HG03097 (cell line): ENCODE data around the gene TRAF7.

ENCODE experiments used
- ATAC-seq: cut with Tn5 transposase; IDR thresholded peaks from one replicate; pipeline ENCODE4 v1.9.1; 2021; ENCODE audit not compliant: unreplicated experiment, low FRiP score

Gene TRAF7

DNA sequence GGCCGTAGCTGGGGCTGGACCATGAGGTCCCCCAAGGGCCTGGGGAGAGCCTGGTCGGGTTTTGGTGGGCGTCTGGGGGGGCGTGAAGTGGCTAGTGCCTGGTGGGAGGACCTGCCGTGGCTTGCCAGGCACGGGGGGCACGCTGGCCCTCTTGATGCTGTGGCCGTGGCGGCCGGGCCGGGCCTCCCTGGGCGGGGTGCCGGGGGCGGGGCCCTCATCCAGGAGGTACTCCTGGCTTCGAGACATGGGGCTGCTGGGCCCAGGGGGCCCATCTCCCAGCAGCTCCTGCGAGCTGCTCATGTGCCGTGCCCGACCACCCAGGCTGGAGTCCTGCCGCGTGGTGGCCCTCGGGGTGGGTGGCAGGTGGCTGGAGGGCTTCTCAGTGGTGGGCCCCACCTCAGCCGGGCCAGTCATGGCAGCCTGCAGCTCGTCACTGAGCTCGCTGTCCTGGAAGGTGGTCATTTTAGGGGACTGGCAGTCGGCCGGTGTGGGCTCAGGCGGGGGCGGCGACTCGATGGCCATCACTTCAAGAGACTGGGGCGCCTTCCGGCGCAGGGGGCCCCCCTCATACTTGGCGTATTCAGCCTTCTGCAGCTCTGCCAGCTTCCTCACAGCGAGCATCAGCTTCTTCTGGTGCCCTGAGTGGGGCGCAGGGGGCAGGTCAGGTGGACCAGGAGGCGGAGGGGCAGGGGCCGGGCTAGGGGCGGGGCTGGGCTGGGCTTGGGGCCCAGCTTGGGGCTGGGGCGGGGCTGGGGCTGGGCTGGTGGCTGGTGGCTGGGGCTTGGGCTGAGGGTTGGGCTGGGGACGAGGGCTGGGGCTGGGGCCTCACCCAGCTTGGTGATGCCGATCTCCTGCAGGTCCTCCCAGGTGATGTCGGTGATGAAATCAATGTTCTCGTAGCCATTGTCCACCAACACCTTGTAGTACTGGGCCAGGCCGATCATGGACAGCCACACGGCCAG, 25.7 kb downstream of the TRAF7 start:
- ATAC-seq = no peak

DNA sequence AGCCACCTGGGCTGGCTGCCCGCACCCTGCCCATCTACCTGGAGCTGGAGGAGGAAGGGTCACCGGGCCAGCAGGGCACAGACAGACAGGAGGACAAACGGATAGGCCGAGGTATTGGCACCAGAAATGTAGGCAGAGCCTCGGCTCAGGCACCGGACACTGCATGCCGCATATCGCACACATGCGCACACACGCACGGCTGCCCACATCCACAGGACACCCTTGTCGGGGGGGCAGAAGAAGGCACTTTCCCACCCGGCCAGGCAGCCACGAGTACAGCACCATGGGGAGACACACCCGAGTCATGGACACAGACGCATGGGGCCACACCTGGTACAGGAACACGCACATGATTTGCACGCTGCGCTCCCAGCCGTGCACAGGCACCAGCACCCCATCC, 26.4 kb downstream of the TRAF7 start:
- ATAC-seq = no peak

DNA sequence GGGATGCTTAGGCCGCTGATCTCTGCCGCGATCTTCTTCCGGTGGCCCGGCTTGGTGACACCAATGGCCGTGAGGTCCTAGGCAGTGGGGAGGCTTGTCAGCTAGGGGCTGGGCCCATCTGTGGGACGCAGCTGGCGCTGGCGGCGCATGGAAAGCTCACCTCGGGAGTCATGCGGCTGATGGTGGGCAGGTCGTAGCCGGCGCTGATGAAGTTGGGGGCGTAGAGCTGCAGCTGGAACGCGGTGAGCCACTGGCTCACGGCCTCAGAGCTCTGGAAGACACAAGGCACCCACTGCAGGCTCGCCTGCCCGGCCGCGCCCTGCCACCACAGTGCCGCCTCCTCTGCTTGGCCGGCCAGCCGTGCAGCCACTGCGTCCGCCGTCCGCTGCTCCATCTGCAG, 28.1 kb downstream of the TRAF7 start:
- ATAC-seq = no peak

DNA sequence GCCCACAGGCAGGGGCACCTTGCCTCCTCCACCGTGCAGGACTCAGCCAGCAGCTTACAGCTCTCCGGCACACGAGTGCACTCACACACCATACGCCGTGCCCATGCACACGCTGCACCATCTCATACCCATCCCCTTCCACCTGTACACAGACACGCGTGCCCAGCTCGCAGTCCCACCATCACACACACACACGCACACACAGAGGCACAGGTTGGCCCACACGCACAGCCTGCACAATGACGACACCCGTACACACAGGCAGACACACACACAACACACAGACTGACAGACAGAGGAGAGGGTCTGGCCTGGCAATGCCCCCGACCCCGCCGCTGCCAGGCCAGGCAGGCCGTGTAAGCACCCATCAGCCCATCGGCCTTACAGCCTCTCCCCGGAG, 28.8 kb downstream of the TRAF7 start:
- ATAC-seq = no peak

DNA sequence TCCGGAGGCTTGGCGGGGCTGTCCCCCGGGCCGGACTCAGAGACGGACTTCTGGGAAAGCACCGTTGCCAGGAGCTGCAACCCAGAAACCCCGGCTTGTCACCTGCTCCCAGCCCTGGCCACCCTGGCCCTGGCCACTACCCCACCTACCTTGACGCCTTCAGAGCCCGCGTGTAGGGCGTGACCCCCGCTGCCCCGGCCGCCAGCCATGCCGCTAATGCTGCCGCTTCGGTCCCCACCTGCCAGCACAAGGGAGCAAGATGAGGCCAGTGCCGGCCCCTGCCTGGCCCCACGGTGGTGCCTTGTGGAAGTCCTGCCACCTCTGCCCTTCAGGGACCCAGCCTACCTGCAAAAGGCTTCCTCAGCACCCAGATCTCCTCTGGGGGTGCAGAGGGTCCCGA, 29.4 kb downstream of the TRAF7 start:
- ATAC-seq = no peak

DNA sequence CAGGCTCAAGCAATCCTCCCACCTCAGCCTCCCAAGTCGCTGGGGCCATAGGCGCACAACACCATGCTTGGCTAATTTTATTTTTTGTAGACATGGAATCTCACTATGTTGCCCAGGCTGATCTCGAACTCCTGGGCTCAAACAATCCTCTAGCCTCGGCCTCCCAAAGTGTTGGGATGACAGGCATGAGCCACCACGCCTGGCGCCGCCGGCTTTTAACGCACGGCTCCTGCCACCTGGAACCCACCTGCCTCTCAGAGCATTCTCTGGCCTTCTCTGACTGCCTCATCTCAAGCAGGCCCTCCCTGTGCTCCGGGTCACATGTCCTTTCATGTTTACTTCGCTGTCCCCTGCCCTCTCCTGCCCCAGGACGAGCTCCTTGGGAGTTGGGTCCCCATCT, 30.5 kb downstream of the TRAF7 start:
- ATAC-seq = no peak

DNA sequence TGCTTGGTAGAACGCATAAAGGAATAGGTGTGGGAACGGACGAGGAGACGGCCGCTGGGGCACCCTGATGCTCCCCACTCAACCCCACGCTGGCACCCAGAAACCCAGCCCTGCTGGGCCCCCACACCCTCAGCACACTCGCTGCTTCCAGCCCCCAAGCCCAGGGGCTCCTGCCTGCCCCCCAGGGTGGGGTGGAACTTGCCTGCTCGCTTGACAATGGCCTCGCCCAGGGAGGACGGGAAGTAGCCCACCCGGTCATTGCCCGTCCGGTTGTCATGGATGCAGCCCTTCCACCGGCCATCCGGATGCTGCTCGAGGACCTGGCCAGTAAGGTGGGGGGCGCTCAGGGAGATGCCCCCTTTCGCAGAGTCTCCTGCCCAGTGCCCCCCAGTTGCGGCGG, 30.9 kb downstream of the TRAF7 start:
- ATAC-seq = no peak

DNA sequence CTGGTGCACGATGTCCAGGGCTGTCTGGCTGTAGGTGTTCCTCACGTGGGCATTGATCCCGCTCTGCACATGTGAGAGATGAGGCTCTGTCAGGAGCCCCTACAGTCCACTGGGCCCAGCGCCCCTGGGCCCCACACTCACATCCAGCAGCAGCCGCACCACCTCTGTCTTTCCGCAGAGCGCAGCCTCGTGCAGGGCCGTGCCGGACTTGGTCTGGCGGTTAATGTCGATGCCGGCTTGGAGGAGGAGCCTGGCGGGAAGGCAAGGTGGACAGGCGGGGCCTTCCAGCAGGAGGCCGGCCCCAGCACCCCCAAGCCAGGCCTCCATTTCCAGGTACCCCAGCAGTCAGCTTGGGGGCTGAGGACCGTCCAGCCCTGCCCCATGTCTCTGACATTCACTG, 31.6 kb downstream of the TRAF7 start:
- ATAC-seq = no peak

DNA sequence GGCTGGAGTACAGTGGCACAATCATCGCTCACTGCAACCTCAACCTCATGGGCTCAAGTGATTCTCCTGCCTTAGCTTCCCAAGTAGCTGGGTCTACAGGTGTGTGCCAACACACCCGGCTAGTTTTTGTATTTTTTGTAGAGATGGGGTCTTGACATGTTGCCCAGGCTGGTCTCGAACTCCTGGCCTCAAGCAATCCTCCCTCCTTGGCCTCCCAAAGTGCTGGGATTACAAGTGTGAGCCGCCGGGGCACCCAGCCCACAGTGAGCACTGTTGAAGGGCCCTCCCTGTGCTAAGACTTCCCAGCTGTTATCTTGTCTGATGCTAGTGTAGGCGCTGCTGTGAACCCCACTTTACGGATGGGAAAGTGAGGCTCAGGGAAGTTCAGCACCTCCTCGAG, 32.8 kb downstream of the TRAF7 start:
- no peak for ATAC-seq

DNA sequence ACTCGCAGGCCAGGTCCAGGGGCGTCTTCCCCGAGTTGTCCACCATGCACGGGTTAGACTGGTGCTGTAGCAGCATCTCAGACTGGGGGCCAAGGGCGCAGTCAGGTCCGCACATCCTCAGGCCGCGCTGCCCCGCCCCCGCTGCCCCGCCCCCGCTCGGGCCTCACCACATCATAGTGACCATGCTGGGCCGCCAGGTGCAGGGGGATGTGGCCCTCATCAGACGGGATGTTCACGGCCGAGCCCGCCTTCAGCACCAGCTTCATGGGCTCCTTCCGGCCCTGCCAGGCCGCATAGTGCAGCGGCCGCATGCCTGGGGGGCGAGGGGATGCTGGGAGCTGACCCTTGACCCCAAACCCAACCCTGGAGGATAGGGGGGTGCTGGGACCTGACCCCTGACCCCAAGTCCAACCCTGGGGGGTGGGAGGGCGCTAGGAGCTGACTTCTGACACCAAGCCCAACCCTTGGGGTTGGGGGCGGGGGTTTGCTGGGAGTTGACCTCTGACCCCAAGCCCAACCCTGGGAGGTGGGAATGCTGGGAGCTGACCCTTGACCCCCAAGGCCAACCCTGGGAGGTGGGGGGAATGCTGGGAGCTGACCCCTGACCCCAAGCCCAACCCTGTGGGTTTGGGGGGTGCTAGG, 33.8 kb downstream of the TRAF7 start:
- no peak for ATAC-seq

DNA sequence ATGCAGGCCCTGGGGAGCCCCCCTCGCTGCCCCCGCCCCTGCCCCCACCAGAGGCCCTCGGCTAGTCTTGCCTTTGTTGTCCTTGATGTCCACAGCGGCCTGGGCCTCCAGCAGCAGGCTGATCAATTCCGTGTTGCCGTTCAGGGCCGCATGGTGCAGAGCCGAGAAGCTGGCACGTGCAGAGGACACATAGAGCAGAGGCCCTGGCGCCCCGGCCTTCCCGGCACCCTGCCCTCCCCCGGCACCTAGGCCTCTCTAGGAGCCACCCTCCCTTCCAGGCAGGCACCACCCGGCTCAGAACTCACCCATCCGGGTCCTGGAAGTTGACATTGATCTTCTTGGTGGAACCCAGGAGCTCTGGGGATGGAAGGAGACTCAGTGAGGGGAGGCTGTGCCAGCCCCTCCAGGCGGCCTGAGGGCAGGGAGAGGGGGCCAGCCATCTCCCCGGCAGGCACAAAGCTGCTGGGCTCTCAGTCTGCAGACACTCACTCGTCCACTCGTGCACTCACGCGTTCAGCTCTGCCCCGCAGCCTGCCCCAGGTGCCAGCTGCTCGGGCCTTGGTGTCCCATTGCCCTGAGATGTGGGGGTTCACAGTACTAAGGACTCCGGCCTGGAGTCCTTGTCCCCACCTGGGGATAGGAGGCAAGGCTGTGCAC, 34.5 kb downstream of the TRAF7 start:
- no peak for ATAC-seq

DNA sequence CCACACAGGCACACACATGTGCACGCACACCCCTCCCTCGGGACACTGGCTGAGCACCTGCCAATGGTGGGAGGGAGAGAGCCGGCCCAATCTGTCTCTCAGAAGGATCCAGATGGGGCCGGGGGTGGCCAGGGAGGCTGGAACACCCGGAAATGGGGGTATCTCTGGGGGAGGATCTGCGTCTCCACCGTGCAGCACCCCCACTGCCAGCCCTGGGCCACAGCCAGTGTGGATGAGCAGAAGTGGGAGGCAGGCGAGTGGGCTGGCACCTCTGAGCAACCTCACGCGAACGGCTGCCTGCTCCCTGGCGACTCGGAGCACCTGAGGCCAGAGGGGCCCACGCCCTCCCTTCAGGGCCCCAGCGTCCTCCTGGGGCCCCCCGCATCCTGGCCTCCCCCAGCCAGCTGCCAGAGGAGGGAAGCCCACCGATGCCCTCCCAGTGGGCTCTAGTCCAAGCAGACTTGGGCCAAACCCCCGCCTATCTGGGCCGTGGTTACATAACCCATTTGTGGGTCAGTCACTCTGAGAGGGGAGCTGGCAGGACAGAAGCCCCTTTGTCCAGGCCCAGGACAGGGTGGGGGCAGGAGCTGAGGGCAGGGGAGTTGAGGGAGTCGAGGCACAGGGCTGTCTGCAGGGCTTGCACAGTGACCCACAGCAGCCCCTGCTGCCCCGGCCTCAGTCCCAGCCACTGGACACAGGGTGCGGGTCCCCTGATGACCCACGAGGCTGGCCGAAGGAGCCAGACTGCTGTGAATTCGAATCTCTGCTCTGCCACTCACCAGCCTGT, 35.3 kb downstream of the TRAF7 start:
- ATAC-seq = no peak

DNA sequence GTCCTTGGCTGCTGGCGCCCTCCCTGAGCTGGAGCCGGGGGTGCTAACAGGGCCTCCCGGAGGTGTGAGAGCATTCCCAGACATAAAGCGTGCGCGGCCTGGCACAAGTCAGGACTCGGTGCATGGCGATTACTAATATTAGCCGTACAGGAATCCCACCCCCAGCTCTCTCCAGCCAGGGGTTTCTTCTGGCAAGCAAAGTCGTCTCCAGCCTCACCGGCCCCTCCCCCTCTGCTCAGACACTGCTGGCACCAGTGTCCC, 35.8 kb downstream of the TRAF7 start:
- ATAC-seq = no peak

DNA sequence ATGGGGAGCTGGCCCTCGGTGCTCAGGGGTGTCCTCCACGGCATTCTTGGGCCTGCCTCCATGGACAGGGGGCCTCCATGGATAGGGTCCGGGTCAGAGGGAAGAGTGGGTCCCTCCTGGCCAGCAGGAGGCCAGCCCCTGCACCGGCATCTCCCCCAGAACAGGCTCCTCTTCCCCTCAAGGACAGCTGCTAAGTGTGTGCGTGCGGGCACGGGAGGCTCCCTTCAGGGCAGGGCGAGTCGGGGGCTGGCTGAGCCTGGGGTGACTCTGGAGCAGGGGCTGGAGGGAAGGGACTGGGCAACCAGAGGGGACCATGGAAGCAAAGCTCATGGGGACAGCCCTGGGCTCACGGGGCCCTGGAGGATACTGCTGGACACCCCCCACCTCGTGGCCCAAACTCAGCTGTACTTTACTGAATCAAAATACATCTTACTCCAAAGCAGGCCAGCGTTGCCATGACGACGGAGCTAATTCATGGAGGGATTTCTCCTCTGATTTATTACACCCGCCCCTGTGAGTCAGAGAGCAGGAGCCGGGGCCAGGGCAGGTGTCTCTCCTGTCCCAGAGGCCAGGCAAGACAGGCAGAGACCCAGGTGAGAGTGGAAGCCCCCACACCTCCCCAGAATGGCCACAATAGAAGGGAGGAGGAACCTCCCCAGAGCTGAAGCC, 38.7 kb downstream of the TRAF7 start:
- no peak for ATAC-seq

DNA sequence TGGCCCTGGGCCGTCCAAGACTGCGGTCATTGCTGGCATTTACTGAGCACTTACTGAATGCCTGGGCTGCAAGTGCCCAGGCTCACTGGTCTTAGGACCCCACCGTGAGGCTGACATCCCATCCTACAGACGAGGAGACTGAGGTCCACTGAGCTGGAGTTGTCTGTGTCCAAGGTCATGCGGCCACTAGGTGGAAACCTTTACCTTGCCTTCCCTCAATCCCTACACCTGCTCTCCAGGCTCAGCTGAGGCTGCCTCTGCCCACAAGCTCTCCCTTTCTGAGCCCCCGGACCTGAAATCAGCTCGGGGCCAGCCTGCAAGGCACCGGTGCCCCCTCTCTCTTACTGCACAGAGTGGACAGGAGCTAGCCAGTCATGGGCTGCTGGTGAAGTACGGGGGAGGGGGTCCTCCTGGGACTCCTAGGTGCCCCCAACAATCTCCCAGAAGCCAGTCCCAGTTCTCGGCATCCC, 39.3 kb downstream of the TRAF7 start:
- no peak for ATAC-seq

DNA sequence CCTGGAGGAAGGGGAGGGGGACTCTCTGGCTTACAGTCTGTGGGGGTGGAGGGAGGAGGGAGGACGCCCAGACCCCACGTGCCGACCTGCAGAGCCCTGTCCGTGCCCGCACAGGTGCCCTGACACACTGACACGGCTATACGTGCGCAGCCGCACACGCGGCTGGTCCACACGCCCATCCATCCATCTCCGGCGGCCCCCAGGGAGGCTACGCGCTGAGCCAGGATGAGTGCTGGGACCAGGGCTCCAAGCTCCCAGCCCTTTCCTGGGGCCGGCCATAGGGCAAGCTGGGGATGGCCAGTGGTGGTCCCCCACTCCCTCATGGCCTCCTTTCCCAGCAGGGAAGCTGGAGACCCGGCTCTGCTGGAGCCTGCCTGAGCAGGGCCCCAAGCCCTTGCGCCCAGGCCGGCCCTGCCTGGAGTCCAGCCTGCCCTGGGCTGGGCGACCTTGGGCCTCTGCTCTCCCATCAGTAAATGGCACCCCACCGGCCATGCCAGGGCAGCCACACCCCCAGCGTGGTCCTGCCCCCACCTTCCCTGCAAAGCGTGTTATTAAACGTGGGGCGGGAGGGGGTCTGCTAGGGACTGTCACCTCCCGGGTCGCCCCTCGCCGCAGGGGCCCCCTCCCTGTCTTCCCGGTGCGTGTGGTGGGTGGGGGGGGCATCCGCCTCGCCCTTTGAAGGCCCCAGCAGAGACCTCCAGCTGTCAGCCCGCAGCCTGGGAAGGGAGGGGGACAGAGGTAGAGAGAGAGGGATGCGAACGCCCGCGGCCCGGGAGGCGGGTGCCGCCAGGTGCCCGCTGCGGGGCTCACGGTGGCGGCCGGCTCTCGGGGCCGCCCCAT, 40.0 kb downstream of the TRAF7 start:
- ATAC-seq = no peak

DNA sequence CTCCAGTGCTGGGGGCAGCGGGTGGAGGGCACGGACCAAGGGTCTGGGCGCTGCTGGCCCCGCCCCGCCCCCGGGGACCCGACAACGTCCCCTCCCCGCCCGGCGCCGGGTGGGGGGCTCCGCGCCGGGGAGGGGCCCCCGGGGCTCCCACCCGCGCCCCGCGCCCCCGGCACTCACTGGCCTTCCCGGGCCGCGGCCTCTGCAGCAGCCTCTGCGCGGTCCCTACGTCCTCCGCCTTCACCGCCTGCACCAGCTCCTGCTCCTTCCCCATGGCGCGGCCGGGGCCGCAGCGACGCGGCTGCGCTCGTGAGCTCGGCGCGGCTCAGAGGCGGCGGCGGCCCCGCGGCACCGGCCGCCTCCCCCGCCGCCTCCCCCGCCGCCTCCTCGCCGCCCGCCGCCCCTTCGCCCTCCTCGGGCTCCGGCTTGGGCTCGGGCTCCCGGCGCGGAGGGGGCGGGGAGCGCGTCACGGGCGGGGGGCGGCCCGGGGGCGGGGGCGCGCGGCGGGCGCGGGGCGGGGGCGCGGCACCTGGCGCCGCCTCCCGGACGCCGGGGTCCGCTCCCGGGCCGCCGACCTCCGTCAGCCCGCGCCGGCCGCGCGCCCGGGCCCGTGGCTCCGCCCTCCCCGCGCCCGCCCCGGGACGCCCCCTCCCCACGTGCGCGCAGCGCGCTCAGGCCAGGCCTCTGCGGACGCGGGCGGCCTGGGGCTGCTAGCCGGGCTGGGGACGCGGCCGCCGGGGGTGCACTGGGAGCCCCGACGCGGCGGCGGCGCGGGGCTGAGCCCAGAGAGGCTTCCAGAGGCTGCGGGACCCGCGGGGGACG, 40.8 kb downstream of the TRAF7 start, which contains the start of gene CASKIN1:
TSS of gene CASKIN1 (minus strand) at position 444 of the 819 bp plus-strand sequence. CDS start at position 271, 173 bp downstream.
- ATAC-seq = no peak

DNA sequence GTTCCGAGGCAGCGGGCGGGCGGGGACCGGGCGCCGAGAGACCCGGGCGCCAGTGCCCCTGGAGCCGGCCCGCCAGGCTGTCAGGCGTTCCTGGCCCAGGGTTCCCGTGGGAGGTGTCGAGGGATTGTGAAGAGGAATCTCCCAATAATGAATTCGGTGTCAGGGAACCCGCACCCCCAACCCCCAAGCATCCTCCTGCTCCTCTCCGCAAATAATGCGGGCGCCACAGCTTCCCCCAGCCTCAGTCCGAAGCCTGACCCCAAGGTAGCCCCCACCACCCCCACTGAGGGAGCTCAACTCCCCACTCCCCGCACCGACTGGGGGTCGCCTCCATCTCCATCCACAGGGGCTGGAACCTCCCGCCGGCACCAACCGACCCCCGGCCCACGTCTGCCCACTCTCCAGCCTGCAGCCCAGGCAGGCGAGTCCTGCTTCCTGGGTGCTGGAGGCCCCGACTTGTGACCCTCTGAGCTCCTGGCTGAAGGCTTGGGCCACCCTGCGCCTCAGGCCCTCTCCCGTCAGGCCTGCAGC, 41.5 kb downstream of the TRAF7 start:
- ATAC-seq = no peak
